ENCODE results near the gene MUC3A. TPM values are rescaled to one million over a fixed set of nuclear protein-coding genes. Genes with fewer than 3 reads are reported as not detected.
"Not testable (repeated sequence)": the region's sequence is repeated elsewhere in the genome, so short reads cannot be mapped to it uniquely, and the experiment has no call there.

Gene MUC3A
- polyA plus RNA-seq, 12 donors: 0.07 to 21.8 (median 0.25) TPM; not detected in 1

DNA sequence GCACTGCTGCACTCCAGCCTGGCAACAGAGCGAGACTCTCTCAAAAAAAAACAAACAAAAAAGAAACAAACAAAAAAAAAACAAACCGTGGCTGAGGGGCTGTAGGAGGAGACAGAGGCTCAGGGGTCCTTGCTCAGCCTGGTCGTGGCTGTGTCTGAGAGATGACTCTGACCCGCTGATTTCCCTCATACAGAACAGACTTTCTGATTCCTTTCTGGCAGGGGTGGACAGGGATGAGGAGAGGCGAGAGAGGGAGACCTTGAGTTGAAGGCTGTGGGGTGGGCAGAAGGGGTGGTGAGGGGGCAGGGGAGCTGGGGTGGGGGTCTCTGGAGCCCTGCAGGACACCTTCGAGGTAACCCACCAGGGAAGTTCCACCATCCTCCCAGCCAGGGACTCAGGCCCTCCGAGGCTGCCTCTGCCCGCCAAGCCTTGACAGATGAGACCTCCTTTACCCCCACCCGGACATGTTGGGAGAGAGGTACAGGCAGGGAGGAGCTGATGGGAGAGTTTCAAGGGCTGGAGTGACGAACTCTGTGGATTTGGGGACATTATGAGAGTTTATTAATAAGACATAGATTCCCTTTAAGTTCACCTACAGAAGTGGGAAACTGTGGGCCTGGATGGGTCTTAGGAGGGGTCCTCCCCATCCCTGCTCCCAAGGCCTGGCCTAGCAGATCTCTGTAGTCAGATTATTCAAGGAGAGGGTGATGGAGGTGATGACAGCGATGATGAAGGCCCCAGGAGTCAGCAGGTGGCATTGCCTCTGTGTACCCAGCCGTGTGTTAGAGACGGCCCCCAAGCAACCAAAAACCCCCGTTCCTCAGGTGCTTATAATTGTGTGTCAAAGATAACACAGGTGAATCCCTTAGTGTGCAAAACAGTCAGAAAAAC, 22.0 kb downstream of the MUC3A start:
- DNase-seq: no peak

GRCh38 chr7:100972002-100972347, 22.6 kb downstream of the MUC3A start:
- no peak for DNase-seq

GRCh38 chr7:100974021-100974420, 24.7 kb downstream of the MUC3A start:
- no peak for DNase-seq

DNA sequence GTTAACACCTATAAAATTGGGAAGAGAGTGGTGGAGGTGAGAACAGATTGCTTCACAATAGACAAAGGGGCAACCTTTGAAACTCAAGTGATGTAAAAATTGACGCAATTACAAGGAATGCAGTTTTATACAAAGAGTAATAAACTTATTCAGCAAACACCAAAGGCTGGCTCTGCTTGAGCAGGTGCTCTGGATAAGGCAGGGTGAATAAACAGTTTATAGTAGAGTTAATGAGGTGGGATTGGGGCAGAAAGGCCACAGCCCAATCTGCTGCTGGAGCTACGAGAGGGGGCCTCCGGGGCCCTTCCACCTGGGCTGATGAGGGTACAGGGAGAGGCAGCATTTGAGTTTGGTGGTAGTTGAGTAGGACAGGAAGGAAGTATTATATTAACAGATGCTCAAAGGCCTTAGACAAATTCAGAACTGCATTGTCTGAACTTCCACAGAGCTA, 26.1 kb downstream of the MUC3A start:
- no peak for DNase-seq

- no peak for DNase-seq
These were observed 29.0 kb downstream of the MUC3A start for GRCh38 chr7:100978300-100978699.

- DNase-seq: no peak
These were observed 34.3 kb downstream of the MUC3A start for GRCh38 chr7:100983451-100984187.

GRCh38 chr7:100984241-100984918, 35.0 kb downstream of the MUC3A start:
- DNase-seq: not testable (repeated sequence)

GRCh38 chr7:100985033-100985797, 35.9 kb downstream of the MUC3A start:
- not testable (repeated sequence) for DNase-seq

- DNase-seq: no peak
These were observed 42.3 kb downstream of the MUC3A start for GRCh38 chr7:100991631-100992030.

DNA sequence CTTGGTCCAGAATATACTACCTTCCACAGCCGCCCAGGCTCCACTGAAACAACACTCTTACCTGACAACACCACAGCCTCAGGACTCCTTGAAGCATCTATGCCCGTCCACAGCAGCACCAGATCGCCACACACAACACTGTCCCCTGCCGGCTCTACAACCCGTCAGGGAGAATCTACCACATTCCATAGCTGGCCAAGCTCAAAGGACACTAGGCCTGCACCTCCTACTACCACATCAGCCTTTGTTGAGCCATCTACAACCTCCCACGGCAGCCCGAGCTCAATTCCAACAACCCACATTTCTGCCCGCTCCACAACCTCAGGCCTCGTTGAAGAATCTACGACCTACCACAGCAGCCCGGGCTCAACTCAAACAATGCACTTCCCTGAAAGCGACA, 42.9 kb downstream of the MUC3A start:
- not testable (repeated sequence) for DNase-seq

DNA sequence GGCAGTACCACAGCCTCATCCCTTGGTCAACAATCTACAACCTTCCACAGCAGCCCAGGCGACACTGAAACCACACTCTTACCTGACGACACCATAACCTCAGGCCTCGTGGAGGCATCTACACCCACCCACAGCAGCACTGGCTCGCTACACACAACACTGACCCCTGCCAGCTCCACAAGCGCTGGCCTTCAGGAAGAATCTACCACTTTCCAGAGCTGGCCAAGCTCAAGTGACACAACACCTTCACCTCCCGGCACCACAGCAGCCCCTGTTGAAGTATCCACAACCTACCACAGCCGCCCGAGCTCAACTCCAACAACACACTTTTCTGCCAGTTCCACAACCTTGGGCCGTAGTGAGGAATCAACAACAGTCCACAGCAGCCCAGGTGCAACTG, 45.3 kb downstream of the MUC3A start:
- DNase-seq: not testable (repeated sequence)

DNA sequence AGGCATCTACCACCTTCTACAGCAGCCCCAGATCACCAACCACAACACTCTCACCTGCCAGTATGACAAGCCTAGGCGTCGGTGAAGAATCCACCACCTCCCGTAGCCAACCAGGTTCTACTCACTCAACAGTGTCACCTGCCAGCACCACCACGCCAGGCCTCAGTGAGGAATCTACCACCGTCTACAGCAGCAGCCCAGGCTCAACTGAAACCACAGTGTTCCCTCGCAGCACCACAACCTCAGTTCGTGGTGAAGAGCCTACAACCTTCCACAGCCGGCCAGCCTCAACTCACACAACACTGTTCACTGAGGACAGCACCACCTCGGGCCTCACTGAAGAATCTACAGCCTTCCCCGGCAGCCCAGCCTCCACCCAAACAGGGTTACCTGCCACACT, 49.2 kb downstream of the MUC3A start:
- DNase-seq: not testable (repeated sequence)

DNA sequence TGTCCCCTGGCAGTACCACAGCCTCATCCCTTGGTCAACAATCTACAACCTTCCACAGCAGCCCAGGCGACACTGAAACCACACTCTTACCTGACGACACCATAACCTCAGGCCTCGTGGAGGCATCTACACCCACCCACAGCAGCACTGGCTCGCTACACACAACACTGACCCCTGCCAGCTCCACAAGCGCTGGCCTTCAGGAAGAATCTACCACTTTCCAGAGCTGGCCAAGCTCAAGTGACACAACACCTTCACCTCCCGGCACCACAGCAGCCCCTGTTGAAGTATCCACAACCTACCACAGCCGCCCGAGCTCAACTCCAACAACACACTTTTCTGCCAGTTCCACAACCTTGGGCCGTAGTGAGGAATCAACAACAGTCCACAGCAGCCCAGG, 50.0 kb downstream of the MUC3A start:
- DNase-seq: not testable (repeated sequence)

DNA sequence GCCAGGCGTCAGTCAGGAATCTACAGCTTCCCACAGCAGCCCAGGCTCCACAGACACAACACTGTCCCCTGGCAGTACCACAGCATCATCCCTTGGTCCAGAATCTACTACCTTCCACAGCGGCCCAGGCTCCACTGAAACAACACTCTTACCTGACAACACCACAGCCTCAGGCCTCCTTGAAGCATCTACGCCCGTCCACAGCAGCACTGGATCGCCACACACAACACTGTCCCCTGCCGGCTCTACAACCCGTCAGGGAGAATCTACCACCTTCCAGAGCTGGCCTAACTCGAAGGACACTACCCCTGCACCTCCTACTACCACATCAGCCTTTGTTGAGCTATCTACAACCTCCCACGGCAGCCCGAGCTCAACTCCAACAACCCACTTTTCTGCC, 50.7 kb downstream of the MUC3A start:
- not testable (repeated sequence) for DNase-seq

- DNase-seq: not testable (repeated sequence)
These were observed 53.0 kb downstream of the MUC3A start for GRCh38 chr7:101002333-101002732.

GRCh38 chr7:101007361-101007760, 58.0 kb downstream of the MUC3A start:
- not testable (repeated sequence) for DNase-seq

DNA sequence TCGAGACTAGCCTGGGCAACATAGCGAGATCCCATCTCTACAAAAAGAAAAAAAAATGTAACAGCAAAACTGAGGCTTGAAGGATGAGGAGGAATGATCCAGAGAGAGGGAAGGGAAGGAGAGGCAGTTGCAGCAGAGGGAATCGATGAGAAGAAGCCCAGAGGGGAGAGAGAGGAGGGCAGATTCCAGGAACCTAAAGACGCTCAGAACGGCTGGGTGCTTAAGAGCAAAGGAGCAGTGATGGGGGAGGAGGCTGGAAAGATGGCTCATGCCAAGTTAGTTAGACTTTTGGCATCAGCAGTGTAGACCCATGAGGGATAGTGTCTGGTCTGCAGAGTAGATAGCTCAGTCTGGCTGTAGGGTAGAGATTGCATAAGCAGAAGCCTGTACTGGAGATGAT, 60.3 kb downstream of the MUC3A start:
- no peak for DNase-seq

DNA sequence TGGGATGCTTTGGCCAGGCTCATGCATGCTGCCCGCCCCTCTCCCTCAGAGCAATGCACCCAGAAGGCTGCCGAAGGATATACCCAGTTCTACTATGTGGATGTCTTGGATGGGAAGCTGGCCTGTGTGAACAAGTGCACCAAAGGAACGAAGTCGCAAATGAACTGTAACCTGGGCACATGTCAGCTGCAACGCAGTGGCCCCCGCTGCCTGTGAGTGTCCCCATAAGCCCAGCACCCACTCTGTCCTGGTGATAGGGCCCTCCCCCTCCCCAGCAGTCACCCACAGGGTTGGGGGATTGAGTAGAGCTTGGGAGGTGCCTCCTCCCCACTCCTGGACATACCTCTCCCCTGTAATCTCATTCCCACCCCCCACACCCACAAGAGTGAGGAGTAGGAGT, 63.6 kb downstream of the MUC3A start:
- no peak for DNase-seq

DNA sequence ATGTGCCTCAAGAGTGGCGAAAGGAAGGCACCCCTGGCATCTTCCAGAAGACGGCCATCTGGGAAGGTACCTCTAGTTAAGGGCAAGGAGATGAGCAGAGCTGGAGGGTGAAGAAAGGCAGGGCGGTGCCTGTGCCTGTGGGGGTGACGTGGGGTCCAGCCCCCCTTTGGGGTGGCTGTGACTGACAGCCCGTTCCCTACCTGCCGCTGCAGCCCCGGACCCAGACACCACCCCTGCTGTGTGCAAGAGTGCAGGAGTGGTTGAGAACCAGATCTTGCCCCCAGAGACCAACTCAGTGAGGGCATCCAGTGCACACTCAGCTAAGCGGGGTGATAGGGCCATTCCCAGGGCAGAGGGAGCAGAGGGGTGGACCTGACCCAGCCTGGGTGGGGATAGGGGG, 66.3 kb downstream of the MUC3A start:
- no peak for DNase-seq

DNA sequence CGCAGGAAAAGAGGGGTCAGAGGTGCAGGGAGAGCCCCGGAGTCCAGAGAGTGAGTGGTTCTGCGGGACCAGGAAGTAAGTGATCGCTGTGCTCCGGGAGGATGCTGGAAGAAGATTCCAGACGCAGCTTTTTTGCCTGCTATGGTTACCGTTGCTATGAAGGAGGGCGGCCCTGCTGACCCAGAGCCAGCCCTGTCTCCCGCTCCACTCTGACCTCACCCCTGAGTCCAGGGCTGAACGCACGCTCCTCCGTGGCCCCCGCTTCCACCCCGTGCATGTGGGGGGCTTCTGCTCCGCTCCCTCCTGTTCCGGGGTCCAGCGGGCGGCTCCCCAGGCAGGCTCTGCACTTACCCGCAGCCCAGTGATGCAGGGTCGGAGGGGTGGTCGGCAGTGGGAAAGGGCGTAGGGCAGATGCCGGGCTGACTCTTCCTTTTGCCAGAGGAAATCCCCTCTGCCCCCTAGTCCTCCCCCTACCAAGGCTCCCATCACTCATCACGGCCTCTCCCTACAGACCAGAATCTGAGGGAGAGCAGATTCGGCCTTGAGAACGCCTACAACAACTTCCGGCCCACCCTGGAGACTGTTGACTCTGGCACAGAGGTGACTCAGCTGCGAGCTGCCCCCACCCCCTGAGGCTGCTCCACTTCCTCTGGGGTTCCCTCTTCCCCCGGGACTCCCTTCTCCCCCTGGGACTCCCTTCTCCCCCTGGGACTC, 67.9 kb downstream of the MUC3A start:
- DNase-seq: peak; percentile 85

All from muscle of arm (tissue), 12 donors.